Ishikawa (cell line): ENCODE results near the gene TMPRSS7.
A peak's percentile ranks its signal among the peaks of the same experiment; 100 is the strongest.

Experiments
- CEBPB ChIP-seq: IDR thresholded peaks from 2 replicates; pipeline ENCODE4 v1.6.1; 2012
- EP300 ChIP-seq: IDR thresholded peaks from 2 replicates; pipeline ENCODE4 v1.6.1; 2012; ENCODE audit warnings: borderline replicate concordance
- RAD21 ChIP-seq: IDR thresholded peaks from 2 replicates; pipeline ENCODE4 v1.6.1; 2012; ENCODE audit warnings: low read depth
- TAF1 ChIP-seq: IDR thresholded peaks from 2 replicates; pipeline ENCODE4 v1.6.1; 2012; ENCODE audit warnings: low read depth, mild to moderate bottlenecking
- YY1 ChIP-seq: IDR thresholded peaks from 2 replicates; pipeline ENCODE4 v1.6.1; 2012; ENCODE audit warnings: low read depth
- ZBTB7A ChIP-seq: IDR thresholded peaks from 2 replicates; pipeline ENCODE4 v1.6.1; 2012; ENCODE audit warnings: low read depth
- TF ChIP-seq, protein P1 (sequence below): IDR thresholded peaks from 2 replicates; pipeline ENCODE4 v1.6.1; 2012; ENCODE audit warnings: low read depth, mild to moderate bottlenecking
- TF ChIP-seq, protein P2 (sequence below): IDR thresholded peaks from 2 replicates; pipeline ENCODE4 v1.6.1; 2012

DNA sequence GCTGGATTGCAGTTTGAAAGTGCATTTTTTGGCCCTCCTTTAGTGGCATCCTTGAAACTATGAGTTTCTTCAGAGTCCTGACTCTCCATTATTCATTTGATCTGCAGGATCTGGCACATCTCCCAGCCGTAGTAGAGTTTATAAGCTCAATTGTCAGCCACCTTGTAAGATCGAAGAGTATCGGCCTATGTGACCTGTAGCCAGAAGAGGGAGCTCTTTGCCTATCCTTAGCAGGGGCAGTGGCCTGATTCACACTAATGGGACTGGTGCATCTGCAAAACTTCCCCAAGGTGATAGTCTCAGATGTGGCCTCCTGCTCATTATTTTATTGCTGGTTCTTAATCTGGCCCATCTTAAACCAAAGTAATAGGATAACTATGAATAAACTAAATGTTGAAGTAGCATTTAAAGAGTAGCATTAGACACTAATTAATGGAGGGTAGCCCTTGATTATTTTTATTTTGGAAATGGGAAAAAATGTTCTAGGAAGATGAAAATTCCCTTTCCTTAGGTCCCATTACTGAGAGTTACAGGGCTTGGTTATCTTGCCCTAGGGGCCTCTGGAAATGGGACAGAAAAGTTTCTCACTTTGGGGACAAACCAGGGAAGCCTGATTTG, 77.4 kb downstream of the TMPRSS7 start:
- TF ChIP-seq, protein P1, sequence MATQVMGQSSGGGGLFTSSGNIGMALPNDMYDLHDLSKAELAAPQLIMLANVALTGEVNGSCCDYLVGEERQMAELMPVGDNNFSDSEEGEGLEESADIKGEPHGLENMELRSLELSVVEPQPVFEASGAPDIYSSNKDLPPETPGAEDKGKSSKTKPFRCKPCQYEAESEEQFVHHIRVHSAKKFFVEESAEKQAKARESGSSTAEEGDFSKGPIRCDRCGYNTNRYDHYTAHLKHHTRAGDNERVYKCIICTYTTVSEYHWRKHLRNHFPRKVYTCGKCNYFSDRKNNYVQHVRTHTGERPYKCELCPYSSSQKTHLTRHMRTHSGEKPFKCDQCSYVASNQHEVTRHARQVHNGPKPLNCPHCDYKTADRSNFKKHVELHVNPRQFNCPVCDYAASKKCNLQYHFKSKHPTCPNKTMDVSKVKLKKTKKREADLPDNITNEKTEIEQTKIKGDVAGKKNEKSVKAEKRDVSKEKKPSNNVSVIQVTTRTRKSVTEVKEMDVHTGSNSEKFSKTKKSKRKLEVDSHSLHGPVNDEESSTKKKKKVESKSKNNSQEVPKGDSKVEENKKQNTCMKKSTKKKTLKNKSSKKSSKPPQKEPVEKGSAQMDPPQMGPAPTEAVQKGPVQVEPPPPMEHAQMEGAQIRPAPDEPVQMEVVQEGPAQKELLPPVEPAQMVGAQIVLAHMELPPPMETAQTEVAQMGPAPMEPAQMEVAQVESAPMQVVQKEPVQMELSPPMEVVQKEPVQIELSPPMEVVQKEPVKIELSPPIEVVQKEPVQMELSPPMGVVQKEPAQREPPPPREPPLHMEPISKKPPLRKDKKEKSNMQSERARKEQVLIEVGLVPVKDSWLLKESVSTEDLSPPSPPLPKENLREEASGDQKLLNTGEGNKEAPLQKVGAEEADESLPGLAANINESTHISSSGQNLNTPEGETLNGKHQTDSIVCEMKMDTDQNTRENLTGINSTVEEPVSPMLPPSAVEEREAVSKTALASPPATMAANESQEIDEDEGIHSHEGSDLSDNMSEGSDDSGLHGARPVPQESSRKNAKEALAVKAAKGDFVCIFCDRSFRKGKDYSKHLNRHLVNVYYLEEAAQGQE = no peak
- TF ChIP-seq EP300 = no peak
- TF ChIP-seq, protein P2, sequence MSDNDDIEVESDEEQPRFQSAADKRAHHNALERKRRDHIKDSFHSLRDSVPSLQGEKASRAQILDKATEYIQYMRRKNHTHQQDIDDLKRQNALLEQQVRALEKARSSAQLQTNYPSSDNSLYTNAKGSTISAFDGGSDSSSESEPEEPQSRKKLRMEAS = no peak
- TF ChIP-seq ZBTB7A = no peak
- TF ChIP-seq RAD21 = peak; percentile 81
- TF ChIP-seq YY1 = no peak
- no peak for TF ChIP-seq TAF1
- no peak for TF ChIP-seq CEBPB
